Epithelial cell of esophagus (primary cell): ENCODE data around the gene MYO1A.
"Not testable (repeated sequence)": the region's sequence is repeated elsewhere in the genome, so short reads cannot be mapped to it uniquely, and the experiment has no call there.

Experiments used
- DNase-seq: peaks from one replicate; pipeline ENCODE4 v3.0.0; 2010; ENCODE audit warnings: low read depth
- H3K4me3 ChIP-seq: 2 replicates; pipeline ENCODE4 v1.5.1; 2011; ENCODE audit warnings: mild to moderate bottlenecking, low read length, control low read depth
- TF ChIP-seq, protein P1 (sequence below): IDR thresholded peaks from 2 replicates; pipeline ENCODE4 v1.5.1; 2011; ENCODE audit warnings: low read depth, mild to moderate bottlenecking, low read length, control low read depth, inconsistent platforms; ENCODE audit not compliant: insufficient read depth; ENCODE audit errors: missing control alignments

MYO1A gene

DNA sequence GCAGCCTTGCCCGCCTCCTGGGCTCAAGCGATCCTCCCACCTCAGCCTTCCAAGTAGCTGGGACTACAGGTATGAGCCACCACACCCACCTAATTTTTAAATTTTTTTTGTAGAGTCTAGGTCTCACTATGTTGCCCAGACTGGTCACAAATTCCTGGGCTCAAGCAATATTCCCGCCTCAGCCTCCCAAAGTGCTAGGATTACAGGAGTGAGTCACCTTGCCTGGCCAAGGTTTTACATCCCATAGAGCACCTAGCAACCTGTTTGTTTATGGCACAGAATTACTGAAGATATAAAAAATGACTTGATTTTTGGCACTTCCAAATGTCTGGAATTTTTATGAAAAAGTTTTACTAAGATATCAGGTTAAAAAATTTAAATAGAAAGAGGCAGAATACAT lies 16.5 kb downstream of the MYO1A start:
- no peak overlapping the region for H3K4me3 ChIP-seq
- TF ChIP-seq, protein P1, sequence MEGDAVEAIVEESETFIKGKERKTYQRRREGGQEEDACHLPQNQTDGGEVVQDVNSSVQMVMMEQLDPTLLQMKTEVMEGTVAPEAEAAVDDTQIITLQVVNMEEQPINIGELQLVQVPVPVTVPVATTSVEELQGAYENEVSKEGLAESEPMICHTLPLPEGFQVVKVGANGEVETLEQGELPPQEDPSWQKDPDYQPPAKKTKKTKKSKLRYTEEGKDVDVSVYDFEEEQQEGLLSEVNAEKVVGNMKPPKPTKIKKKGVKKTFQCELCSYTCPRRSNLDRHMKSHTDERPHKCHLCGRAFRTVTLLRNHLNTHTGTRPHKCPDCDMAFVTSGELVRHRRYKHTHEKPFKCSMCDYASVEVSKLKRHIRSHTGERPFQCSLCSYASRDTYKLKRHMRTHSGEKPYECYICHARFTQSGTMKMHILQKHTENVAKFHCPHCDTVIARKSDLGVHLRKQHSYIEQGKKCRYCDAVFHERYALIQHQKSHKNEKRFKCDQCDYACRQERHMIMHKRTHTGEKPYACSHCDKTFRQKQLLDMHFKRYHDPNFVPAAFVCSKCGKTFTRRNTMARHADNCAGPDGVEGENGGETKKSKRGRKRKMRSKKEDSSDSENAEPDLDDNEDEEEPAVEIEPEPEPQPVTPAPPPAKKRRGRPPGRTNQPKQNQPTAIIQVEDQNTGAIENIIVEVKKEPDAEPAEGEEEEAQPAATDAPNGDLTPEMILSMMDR, result no peak
- peak; percentile 63 for DNase-seq

DNA sequence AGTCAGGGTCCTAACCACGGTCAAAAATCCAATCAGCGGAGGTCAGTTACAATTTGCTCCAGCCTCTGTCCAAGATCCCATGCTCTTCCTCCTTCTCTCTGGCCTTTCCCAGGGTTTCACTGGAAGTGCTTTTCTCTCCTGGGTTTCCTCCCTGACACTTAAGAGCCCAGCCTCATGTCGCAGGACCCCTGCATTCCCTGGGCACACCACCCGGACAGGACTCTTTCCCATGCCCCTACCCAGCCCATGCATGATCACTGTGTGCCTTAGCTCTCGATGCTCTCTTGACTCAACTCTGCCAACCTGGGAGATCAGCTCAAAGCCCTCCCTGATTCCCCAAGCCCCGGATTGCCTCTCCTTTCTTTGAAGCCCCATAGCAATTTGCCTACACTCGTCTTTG lies 18.1 kb downstream of the MYO1A start:
- H3K4me3 ChIP-seq, result no peak overlapping the region
- DNase-seq, result no peak
- TF ChIP-seq, protein P1, result no peak

DNA sequence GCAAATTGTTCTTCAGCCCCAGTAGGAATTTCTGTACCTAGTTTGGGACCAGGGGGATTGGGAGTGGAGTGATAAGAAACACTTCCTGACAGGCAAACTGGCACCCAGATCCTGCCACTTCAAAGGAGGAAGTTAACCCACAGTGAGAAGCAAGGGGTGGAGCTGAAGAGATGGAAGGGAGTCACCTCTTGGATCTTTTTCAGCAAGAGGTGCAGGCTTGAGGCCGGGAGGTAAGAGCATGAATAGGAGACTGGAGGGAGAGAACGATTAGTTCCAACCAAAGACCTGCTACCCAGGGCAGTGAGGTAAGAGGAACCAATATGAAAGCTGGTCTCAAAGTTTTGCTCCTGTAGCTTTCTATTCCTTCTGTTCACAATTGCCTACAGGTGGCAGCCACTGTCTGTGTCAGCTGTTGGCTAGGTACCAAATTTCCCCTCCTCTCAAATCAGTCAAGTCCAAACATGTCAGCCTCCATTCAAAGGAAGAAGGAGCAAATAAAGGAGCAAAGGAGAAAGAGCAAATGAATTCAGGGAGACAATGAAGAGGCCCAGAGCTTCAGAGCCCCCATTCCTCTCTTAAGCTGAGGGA lies 18.7 kb downstream of the MYO1A start:
- H3K4me3 ChIP-seq, result no peak overlapping the region
- peak; percentile 91 for DNase-seq
- TF ChIP-seq, protein P1, result peak; percentile 30

DNA sequence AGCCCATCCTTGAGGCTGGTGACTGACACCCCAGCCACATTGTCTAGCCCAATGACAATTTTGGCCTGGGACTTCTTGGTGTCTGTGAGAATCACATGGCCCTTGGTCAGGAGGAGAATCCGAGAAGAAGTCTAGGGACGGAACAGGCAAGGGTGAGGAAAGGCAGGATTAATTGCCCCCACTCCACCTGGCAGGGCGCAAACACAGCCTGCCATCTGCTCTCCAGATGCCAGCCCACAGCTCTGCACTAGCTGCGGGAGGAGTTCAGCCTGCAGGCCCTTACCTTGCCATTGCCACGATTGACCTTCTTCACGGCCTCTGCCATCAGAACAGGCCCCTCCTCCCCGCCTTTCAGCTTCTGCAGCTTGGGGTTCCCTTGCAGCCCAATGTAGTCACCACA lies 20.5 kb downstream of the MYO1A start:
- DNase-seq, result no peak
- TF ChIP-seq, protein P1, result no peak

DNA sequence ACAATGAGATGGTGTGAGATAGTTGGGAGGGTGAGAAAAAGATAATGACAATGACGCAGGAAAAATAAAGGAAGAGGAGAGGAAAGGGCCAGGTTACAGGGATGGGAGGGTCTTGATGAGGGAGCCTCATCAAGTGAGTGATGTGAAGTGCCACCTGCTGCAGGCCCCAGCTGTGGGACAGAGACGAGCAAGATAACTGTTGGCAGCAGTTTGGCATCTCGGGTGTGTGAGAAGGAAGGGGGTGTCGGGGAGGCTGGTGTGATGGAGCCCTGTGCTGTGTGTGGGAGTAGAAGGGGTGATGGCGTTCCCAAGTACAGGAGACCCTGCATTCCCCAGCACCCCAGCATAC lies 22.1 kb downstream of the MYO1A start:
- TF ChIP-seq, protein P1, result no peak
- DNase-seq, result no peak
- no peak overlapping the region for H3K4me3 ChIP-seq

More for the DNA sequence above, 20.5 kb downstream of the MYO1A start:
- H3K4me3 ChIP-seq, result no peak overlapping the region

DNA sequence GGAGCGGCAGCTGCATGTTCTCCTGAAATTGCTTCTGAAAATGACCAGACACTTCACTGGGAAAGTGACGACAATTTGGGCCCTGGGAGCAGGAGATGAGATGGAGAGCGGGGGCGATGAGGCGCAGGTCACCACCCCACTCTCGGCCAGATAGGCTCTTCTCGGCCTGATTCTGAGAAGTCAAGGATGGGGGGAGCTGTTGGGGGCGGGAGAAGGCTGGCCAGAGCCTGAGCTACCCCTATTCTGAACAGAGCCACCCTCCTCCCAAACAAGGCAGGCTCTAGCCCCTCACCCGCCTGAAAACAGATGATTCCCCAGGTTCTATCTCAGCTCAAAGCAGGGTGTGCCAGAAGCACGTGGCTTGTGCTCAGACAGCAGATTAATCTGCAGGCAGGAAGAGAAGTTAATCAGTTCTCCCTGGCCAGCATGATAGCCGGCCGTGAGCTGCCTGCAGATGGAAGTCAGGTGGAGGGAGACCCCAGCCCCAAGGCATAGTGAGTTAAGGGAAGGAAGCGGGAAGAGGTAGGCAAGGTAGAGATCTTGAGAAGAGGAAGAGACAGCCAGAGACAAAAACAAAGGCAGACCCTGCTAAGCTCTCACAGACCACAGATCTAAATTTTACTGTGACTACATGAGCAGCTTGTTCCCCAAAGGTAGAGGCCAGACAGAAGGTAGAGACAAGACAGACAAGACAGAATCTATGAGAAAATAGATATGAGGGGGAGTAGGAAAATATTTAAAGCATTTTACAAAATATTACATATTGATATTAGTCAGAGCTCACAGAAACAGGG lies 22.7 kb downstream of the MYO1A start:
- no peak for DNase-seq
- H3K4me3 ChIP-seq, result no peak overlapping the region
- TF ChIP-seq, protein P1, result no peak

DNA sequence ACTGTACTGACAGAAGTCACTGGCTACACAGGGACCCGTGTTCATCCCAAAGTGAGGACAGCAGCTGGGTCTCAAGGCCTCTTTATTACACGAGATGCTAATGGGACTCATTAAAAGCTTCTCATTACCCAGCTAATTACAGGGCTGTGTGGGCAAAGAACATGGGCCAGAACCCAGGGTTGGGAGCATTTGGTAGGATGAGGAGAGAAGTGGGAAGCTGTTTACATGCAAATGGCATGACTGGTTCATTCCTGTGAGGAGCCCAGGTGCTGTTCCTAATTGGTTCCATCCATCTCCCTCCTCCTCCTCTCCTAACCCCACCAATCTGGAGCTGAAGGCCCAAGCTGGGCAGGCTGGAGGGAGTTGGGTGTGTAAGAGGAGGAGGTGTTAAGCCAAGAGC lies 24.7 kb downstream of the MYO1A start:
- no peak overlapping the region for H3K4me3 ChIP-seq
- TF ChIP-seq, protein P1, result no peak
- DNase-seq, result no peak

DNA sequence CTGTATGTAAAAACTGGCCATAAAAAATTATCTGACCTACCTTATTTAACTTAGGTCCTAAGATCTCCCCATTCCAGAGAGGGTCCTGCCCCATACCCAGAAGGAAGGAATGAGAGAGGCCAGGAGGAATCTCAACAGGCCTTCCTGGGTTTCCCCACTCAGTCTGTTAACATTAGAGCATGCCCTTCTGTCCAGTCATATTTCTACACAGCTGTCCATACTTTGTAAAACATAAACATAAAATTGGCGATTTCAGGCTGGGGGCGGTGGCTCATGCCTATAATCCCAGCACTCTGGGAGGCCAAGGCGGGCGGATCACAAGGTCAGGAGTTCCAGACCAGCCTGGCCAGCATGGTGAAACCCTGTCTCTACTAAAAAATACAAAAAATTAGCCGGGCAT lies 27.6 kb downstream of the MYO1A start:
- not testable (repeated sequence) for H3K4me3 ChIP-seq, DNase-seq
